GM19438 (cell line): ENCODE results near the gene SLC22A4.

Experiments used
- ATAC-seq: cut with Tn5 transposase; IDR thresholded peaks from one replicate; pipeline ENCODE4 v1.9.1; 2021; ENCODE audit warnings: low read depth; ENCODE audit not compliant: unreplicated experiment

The SLC22A4 gene

GRCh38 chr5:132327252-132327955, 33.2 kb downstream of the SLC22A4 start:
- ATAC-seq: no peak

DNA sequence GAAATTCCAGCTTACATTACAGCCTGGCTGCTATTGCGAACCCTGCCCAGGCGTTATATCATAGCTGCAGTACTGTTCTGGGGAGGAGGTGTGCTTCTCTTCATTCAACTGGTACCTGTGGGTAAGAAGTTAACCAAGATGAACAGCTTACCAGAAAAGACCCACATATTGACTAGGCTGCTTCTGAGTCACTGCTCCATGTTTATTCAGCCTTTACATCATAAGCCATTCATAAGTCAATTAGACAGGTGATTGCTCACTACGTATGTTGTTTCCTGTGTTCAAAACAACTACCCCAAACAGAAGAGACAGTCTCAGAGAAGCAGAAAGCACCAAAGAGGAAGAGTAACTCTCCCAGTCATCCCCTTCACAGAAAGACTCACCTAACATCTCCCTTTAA, 40.6 kb downstream of the SLC22A4 start:
- no peak for ATAC-seq

GRCh38 chr5:132335402-132335801, 41.2 kb downstream of the SLC22A4 start:
- no peak for ATAC-seq

DNA sequence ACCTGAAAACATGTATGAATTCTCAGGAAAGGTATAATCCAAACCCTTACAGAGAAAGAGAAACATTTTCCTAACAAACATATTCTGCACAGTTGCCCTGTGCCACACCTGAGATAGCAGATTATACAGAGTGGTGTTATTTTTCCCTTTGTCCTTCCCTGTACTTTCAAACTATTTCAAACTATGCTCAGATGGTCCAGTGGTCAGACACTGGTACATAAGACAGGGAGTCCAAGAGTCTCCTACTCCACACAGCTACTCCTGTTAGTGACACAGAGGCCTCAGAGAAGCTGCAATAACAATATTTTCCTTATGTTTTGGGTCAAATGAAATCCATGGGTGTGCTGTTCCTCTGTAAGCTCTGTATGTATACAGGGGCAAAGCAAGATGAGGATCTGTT, 45.3 kb downstream of the SLC22A4 start:
- no peak for ATAC-seq

DNA sequence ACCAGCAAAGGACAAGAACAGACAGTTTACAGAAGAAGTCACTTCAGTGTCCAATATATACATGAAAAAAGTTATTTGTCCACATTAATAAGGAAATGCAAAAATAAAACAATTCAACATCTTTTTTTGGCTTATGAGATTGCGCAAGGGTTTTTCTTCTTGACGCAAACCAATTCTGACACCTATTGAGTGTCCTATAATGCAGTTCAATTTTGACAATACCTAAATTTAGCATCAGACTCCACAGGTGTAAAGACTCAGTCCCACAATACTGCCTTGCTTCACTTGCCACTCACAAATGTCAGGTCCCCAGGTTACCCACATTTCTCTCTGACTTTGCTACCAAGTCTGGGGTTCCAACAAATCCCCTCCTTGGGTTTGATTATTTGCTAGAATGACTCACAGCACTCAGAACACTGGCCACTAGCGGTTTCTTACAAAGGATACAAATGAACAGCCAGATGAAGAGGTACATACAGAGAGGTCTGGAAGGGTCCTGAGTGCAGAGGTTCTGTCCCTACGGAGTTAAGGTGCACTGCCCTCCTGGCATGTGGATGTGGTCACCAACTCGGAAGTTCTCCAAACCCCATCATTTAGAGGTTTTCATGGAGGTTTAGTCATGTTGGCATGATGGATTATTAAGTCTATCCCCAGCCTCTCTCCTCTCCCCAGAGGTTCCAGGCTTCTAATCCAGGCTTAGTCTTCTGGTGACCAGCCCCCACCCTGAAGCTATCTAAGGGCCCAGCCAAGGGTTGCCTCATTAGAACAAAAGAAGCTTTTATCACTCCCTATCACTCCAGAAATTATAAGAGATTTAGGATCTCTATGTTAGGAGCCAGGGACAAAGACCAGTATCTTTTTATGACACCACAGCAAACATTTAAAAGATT, 48.3 kb downstream of the SLC22A4 start:
- ATAC-seq: no peak

DNA sequence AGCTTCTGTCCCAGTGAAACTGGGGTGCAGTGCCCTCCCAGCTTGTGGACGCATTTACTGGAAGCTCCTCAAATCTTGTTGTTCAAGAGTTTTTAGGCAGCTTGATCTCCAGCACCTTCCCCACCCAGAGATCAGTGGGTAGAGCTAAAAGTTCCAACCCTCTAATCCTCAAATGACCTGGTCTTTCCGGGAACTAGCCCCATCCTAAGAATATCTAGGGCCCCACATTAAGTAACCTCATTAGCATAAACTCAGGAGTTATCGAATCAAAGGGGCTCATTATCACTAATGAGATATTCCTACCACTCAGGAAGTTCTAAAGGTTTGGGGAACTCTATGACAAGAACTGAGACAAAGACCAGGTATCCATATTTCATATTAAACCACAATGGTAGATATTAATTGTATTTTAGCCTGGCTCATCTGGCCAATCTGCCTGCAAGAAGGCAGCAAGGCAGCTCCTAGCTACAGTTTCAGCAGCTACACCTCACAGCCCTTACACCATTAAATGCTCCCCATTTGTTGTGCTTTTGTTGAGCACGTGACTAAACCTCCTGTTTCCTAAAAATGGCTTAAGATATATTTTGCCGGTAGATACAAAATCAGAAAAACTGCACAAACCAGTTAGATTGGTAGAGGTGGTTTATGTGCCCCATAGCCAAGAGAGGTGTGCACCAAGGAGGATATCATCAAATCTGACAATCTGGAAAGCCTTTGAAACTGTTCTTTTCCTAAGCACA, 50.8 kb downstream of the SLC22A4 start:
- ATAC-seq: no peak

GRCh38 chr5:132353486-132353995, 59.3 kb downstream of the SLC22A4 start:
- ATAC-seq: no peak

GRCh38 chr5:132354381-132355139, 60.4 kb downstream of the SLC22A4 start:
- ATAC-seq: no peak

GRCh38 chr5:132355140-132355765, 61.1 kb downstream of the SLC22A4 start:
- ATAC-seq: no peak

DNA sequence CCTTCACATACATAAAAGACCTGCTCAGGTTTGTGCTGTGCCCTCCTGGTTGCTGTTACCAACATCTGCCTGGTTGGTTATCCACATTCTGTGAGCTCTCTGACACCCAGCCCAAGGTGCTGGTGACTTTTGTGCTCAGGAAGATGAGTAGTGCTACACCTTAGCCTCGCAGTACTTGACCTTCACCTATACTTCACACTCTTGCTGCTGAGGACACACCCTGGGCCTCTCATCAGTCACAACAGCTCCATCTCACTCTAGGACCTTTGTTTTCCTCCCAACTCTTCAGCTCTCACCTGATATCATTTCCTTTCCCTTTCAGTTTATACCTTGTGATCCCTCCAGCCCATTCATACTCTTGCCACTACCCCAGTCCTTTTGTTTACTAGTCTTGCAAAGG, 64.6 kb downstream of the SLC22A4 start:
- ATAC-seq: no peak

- ATAC-seq: no peak
These were observed 67.9 kb downstream of the SLC22A4 start for GRCh38 chr5:132362086-132362485.

DNA sequence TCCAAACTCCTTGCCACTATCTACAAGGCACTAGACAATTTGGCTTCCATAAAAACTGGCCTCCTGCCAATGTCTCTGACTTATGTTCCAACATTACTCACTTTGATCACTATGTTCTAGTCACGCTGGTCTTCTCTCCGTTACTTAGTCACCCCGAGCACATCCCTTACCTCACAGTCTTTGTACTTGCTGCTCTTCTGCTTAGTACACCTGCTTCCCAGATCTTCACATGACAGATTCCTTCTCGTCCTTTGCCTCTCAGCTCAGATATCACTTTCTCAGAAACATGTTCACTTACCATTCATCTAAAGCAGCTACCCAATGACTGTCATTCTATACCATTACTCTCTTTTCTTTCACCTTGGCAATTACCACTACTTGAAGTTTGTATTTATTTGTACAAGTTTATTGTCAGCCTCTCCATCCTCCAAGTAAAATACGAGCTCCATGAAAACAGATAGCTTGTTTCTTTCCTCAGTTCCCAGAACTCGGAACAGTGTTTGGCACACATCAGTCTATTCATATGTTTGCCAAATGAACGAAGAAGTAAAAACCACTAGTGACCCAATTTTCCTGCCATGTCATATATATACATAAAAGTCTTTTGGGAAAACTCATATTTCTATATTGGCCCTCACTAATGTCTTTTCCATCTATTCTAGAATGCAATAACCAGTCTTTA, 69.4 kb downstream of the SLC22A4 start:
- no peak for ATAC-seq

DNA sequence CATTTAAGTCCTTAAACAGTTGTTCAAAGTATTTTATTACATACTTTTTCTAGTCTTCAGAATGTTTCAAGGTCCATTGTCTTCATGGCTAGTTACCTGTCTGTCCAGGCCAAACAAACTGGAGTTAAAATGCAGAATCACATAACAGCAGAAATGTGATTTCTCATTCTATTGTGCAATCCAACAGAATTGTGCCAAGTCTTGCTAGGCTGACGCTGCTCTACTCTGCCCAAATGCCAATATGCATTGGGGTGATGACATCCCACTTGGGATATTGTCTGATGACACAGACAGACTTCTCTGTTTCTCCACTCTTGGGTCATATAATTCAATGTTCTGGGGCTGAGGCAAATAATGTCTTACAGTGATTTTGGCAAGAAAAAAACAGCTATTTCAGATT, 70.1 kb downstream of the SLC22A4 start:
- ATAC-seq: no peak

DNA sequence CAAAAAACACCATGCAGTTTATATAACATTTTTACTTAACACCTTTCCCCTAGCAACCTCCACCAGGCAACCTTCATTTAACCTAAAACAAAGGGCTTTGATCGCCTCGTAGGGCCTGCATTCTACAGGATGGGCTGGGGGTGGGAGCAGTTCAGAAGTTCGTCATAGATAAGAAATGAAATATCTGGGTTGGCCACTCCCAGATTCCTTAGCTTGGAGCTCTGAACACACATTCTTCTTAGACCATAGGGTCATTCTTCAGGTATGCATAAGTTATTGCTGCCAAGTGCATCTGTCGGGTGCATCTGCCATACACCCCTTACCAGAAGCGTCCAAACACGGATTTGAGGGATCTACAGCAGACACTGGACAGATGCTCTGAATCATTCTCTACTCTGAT, 71.0 kb downstream of the SLC22A4 start:
- no peak for ATAC-seq

DNA sequence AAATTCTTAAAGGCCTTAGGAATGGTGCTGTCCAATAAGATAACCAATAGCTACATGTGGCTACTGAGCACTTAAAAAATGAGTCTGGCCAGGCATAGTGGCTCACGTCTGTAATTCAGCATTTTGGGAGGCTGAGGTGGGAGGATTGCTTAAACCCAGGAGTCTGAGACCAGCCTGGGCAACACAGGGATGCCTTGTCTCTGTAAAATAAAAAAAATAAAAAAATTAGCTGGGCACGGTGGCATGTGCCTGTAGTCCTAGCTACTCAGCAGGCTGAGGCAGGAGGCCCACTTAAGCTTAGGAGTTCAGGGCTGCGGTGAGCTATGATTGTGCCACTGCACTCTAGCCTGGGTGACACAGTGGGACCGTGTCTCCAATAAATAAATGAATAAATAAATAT, 74.0 kb downstream of the SLC22A4 start:
- no peak for ATAC-seq

- ATAC-seq: no peak
These were observed 74.8 kb downstream of the SLC22A4 start for GRCh38 chr5:132369007-132369473.

DNA sequence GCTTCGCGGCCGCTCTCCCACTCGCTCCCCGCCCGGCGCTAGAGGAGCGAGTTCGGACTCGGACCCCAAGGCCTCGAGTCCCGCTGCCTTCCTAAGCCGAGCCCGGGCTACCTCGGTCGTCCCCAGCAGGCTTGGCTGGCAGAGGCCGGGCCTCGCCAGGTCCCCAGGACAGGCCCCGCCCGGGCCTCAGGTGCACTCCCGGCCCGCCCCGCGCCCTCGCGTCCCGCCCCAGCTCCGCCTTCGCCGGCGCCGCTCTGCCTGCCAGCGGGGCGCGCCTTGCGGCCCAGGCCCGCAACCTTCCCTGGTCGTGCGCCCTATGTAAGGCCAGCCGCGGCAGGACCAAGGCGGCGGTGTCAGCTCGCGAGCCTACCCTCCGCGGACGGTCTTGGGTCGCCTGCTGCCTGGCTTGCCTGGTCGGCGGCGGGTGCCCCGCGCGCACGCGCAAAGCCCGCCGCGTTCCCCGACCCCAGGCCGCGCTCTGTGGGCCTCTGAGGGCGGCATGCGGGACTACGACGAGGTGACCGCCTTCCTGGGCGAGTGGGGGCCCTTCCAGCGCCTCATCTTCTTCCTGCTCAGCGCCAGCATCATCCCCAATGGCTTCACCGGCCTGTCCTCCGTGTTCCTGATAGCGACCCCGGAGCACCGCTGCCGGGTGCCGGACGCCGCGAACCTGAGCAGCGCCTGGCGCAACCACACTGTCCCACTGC, 75.4 kb downstream of the SLC22A4 start, which contains the start of gene SLC22A5:
Gene SLC22A5 (plus strand): TSS at position 237 of the 707 bp plus-strand sequence. CDS start 263 bp downstream, at position 500.
- ATAC-seq: peak; percentile 89

DNA sequence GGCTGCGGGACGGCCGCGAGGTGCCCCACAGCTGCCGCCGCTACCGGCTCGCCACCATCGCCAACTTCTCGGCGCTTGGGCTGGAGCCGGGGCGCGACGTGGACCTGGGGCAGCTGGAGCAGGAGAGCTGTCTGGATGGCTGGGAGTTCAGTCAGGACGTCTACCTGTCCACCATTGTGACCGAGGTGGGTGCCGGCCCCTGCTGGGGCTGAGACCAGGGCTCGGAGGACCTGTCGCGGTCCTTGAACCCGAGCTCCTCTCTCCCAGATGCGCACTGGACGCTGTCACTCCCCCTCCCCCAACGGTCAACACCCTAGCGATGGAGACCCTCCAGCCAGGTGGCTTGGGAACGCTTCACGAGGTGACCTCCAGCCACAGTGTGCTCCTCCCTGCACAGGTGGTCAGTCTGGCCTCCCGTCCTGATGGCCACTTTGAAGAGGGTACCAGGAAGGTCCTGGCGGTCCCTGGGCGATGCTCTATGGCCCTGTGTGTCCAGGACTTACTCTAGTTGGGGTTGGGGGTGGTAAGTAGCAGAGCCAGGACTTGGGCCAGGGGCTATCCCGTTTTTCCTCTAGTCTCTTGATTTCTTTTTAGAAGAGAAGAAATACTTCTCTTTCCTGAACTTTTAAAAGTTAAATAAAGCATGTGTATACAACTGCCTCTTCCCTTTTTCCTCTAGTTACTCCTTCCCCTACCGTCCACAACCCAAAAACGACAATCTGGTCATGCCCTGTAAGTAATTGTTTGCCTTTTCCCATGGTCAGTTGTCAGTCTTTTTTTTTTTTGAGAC, 76.2 kb downstream of the SLC22A4 start:
- ATAC-seq: peak; percentile 5
